T-cell (primary cell): ENCODE results near the gene HIGD1A. TPM values are rescaled to one million over a fixed set of nuclear protein-coding genes. Genes with fewer than 3 reads are reported as not detected.

Experiments
- total RNA-seq, 35 experiments: library from RNA in 6 of 35; stranded (reverse) in 6 of 35; fragments of 120-200 nt in 1 of 35; gene quantifications; one replicate each; pipeline versions ENCODE4 v1.2.1 to v1.2.4 and lab custom pipeline; 2013 to 2026

HIGD1A gene
- total RNA-seq, 5 donors from 2014 or later (not counting 1 experiment from before 2014, with no cell fraction given): 17.3 to 27.8 (median 24.3) TPM

Other genes starting within 250 kb of the HIGD1A start
- gene SEC22C, start 222.5 kb downstream of the HIGD1A start, total RNA-seq: 10 to 100 TPM; 50.1 to 71.2 (median 53.6) TPM
- gene SS18L2, start 213.6 kb downstream of the HIGD1A start, total RNA-seq: 10 to 100 TPM; 33.0 to 52.6 (median 46.4) TPM
- gene NKTR, start 203.8 kb downstream of the HIGD1A start, total RNA-seq: 100 to 1,000 TPM; 185 to 252 (median 209) TPM
- 1 to 10 TPM in 2 of 5 donors, under 1 TPM in 3; 0.53 to 1.2 (median 0.98) TPM for gene ZBTB47, start 150.8 kb downstream of the HIGD1A start, total RNA-seq
- not detected for gene KLHL40, start 119.0 kb downstream of the HIGD1A start, total RNA-seq
- gene HHATL, start 101.7 kb downstream of the HIGD1A start, total RNA-seq: not detected
- 1 to 10 TPM in 3 of 5 donors, under 1 TPM in 1, not detected in 1; 0.28 to 2.1 (median 1.3) TPM for gene CCDC13, start 31.2 kb downstream of the HIGD1A start, total RNA-seq
- gene ACKR2, start 5.0 kb upstream of the HIGD1A start, total RNA-seq: 1 to 10 TPM in 2 of 5 donors, under 1 TPM in 2, not detected in 1; 0.20 to 1.2 (median 0.80) TPM
- gene CYP8B1, start 71.4 kb upstream of the HIGD1A start, total RNA-seq: under 1 TPM in 3 of 5 donors, not detected in 2; 0.09 to 0.23 (median 0.13) TPM
- 1 to 10 TPM in 4 of 5 donors, under 1 TPM in 1; 0.92 to 8.8 (median 3.7) TPM for gene ZNF662, start 101.7 kb upstream of the HIGD1A start, total RNA-seq
- under 1 TPM in 4 of 5 donors, not detected in 1; 0.10 to 0.49 (median 0.17) TPM for gene GASK1A, start 174.8 kb upstream of the HIGD1A start, total RNA-seq